SKM-1 (cell line): ENCODE results near the gene TCP11.

Source experiments
- DNase-seq: peaks from one replicate; lab custom pipeline; 2025; ENCODE audit not compliant: unreplicated experiment; lab: John Stamatoyannopoulos, UW

Gene TCP11

DNA sequence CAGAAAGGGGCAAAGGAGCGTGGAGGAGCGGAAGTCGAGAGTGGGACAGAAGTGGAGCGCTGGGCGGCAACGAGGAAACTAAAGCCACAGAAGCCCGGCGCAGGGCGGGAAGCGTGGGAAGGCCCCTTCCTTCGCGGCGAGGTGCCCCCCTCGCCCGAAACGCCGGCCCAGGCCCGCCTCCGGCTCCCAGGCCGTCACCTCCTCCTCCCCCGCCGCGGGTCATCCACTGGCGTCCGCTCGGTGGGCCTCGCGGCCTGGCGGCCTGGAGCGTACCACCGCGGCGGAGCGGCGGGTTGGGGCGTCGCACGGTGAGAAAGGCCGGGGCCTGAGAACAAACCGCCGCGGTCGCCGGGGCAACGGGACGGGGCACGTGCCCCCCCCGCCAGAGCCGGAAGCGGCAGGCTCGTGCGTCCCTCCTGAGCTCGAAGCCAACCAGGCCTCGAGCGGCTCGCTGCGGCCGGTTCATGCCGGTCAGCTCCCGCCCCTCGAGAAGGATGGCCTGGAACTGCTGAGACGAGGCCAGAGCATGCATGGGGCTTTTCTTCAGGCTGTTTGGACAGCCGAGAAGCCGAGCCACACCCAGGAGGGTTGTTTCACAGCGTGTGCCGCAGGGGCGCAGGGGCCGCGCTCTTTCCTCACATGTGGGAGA lies at the start of gene TCP11:
Gene TCP11 (minus strand): TSS at position 333 of the 649 bp plus-strand sequence. CDS start 469 bp downstream, outside the sequence.
- DNase-seq, result no peak

DNA sequence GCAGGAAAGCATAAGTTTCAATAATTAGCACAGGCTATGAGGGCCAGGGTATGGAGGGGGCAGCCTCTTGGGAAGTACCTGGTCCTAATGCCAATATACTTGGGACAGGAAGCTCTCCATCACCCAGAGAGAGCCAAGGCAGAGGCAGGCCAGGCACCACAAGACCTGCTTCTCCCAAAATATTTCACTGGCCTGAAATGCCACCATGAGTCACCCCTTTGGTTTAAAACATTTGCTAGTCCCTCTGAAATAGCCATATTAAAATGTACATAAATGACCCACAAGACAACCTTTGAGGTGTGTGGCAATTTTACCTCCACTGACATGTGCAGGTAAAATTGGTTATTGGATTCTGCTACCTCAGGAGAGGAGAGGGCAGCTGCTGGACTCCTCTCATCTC lies 49.2 kb upstream of the TCP11 start:
- no peak for DNase-seq

DNA sequence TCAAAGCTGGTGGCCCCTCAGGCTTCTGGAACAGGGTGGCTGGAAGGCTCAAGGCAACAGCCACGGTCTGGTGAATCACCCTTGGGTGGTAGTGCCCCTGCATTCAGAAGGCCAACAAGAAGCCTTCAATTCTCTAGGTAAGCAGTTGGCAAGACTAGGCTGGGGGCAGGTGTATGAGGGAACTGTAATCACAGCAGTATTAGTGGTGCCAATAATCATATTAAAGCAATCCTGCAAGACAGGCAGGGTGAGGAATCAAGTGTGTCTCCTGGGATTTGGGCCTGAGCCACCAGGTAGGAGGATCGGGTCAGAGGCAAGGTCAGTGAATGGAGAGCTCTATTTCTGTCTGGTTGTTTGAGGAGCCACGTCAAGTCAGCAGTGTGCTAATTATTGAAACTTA lies 47.7 kb upstream of the TCP11 start:
- no peak for DNase-seq

DNA sequence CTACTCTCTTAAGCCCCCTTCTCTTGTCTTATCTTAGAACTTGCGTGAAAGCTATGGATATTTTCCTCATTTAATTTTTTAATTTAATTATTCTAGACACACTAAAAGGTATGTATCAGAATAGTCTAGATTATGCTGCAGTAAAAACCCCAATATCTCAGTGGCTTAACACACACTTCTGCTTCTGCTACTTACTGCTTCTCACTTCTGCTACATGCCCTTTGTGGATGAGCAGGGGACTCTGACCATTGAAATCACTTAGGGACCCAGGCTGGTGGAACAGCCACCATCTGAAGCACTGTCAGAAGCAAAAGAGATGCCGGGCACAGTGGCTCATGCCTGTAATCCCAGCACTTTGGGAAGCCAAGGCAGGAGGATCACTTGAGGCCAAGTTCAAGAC lies 45.4 kb upstream of the TCP11 start:
- DNase-seq, result no peak

DNA sequence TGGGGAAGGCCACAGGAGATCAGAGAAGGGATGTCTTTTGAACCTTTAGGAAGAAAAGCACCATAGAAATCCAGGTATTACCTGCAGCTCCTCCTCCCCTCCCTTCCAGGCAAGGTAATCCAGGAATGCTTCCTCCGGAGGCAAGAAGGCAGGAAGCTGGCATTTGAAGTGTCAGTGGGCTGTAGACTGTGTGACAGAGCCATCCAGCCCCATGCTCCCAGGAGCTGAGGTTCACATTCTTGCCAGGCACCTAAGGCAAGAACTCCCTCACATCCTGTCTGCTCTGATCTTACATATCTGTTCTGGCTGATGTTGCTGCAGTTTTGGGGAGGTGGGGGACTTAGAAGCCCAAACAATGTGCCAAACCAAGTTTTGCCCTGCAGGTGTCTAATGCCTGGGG lies 44.8 kb upstream of the TCP11 start:
- DNase-seq, result no peak

GRCh38 chr6:35185302-35185681 lies 44.2 kb upstream of the TCP11 start:
- DNase-seq, result no peak

GRCh38 chr6:35184580-35185301 lies 43.6 kb upstream of the TCP11 start:
- no peak for DNase-seq

- DNase-seq, result no peak
These were observed 42.8 kb upstream of the TCP11 start for GRCh38 chr6:35183935-35184334.

DNA sequence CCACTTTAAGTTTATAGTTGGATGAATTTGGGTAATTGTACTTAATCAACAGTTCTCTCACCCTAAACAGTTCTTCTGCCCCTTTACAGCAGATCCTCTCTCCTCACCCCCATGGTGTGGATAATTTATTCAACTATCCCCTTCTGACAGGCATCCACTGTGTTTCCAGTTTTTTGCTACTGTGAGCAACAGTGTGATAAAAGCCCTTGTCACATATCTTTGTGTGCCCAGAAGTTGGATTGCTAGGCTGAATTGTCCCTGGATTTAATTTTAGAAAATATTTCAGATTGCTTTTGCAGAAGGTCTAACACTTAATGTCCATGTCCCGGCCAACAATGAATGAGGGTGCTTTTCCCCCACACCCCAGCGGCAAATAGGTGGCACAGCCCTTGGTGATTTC lies 42.1 kb upstream of the TCP11 start:
- no peak for DNase-seq

GRCh38 chr6:35181933-35182612 lies 40.9 kb upstream of the TCP11 start:
- DNase-seq, result no peak

DNA sequence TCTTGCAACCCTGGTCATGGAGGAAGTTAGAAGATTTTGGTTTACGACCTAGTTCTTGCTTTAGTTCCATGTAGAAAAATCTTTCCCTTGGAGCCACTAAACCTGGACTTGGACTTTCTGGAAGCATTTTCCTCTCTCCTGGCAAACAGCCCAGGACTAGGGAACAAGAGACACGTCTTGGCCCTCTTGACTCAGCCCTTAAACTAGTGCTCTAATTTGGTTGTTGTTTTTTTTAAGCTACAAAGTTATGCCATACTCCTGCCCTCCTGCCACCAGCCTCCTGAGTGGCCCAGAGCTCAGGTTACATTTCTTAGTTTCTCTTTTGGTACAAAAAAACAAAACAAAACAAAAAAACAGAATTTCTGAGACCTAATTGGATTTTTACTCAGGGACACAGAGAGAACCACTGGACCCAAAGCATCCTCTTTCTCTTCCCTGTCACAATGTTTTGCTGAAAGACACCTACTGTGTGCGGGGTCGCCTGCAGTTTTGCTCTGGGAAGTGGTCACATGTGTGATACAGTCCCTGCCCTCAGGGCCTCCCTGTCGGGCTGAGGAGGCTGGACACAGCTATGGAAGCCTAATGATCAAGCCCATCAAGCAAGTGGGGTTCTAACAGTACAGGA lies 40.3 kb upstream of the TCP11 start:
- DNase-seq, result no peak

DNA sequence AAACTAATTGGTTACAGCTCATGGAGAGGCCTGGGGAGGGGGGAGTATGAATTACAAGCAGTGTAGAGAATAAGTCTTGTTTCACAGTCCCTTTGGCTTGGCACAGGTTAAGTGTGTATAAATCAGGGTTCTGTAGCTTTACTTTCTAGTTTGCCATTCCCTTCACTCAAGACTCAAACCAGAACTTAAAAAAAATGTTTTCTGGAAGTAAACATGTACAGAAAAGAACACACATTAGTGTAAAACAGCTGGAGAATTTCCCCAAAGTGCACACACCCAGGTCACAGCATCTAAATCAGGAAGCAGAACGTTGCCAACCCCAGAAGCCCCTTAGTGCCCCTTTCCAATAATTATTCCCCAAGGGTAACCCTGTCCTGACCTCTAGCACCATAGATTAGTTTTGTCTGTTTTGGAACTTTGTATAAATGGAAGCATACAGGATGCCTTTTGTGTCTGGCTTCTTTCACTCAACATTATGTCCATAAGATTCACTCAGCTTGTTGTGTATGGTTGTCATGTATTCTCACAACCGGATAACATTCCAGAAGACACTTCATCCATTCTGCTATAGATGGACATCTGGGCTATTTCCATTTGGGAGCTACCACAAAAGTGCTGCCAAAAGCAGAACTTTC lies 38.9 kb upstream of the TCP11 start:
- no peak for DNase-seq

- DNase-seq, result no peak
These were observed 38.0 kb upstream of the TCP11 start for GRCh38 chr6:35178932-35179832.

- DNase-seq, result no peak
These were observed 36.9 kb upstream of the TCP11 start for GRCh38 chr6:35178012-35178411.

GRCh38 chr6:35177596-35177995 lies 36.5 kb upstream of the TCP11 start:
- DNase-seq, result no peak

- no peak for DNase-seq
These were observed 36.0 kb upstream of the TCP11 start for GRCh38 chr6:35177157-35177556.

DNA sequence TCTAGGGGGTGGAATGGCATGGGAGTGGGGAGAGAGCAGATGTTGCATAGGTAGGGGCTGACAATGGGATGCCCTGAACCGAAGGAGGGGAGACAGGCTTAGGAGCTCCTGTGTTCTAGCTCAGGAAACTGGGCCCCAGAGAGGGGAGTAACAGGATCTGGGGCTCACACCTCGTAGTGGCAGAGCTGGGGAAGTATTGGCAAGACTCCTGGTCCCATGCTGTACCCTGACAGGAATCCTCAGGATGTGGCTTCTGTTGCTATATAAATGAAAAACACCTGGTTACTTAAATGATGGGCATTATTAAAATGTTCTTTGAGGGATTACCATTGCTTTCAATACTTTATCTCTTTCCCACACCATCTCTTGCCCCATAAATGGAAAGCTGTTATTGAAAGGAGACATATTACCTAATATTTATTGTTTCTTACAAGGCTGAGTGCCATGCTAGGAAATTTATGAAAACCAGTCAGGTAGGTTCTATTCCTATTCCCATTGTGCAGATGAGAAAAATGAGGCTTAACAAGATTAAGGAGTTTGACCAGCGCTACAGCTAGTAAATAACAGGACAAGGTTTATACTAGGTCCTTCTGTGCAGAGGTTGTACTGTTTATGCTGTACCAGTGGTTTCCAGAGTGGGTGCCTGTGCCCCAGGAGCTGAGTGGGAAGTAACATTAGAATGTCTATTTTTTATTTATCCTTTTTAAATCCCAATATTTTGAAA lies 35.3 kb upstream of the TCP11 start:
- no peak for DNase-seq

DNA sequence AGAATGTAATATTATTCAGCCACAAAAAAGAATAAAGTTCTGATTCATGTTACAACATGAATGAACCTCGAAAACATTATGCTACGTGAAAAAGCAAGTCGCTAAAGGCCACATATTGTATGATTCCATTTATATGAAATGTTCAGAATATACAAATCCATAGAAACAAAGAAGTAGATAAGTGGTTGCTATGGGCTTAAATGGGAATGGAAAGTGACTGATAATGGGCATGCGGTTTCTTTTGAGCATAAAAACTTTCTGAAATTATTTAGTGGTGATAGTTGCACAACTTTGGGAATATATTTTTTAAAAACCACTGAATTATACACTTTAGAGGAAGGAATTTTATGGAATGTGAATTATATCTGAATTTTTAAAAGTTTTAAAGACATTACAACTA lies 33.4 kb upstream of the TCP11 start:
- no peak for DNase-seq

DNA sequence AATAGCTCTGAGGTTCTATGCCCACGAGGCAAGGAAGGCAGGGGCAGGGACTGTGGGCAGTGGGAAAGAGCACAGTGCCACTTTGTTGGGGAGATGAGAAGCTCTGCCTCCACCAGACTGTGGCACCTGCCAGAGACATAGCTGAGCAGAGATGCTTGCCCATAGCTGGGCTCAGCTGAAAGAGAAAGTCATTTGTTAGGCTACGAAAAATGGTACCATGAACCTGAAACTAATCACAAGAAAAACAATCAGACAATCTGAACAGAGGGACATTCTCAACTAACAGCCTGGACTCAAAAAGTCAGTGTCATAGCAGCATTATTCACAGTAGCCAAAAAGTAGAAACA lies 32.9 kb upstream of the TCP11 start:
- no peak for DNase-seq
